A549 (cell line): ENCODE results near the gene SUMO3. TPM values are rescaled to one million over a fixed set of nuclear protein-coding genes. Genes with fewer than 3 reads are reported as not detected.

Source experiments
- ATAC-seq, 2 experiments: fragments of 200-7000 bp in 1 of 2; fragments of >200 bp in 1 of 2; cut with Nextera tagmentation in 1 of 2; cut with Tn5 transposase in 1 of 2; 3 replicates each; pipeline versions ENCODE4 v1.8.0 to v1.9.1; 2018 to 2020; ENCODE audit warnings: mild to moderate bottlenecking in 1 of 2, moderate library complexity in 1 of 2
- CTCF ChIA-PET: fragments of 300-600 bp; sonication (Branson Sonifier 250); formaldehyde crosslinking; extraction: SDS; loops from one replicate; lab custom pipeline; 2021; ENCODE audit warnings: antibody characterized with exemption, inconsistent platforms; lab: Yijun Ruan, JAX
- POLR2A ChIA-PET: fragments of 350-600 bp; formaldehyde crosslinking; extraction: SDS; loops from one replicate; lab custom pipeline; 2021; ENCODE audit warnings: antibody characterized with exemption, inconsistent platforms; lab: Yijun Ruan, JAX
- DNase-seq, 2 experiments: peaks; one replicate each; pipeline versions ENCODE4 v3.0.0 to v3.0.0-alpha.2; 2011 to 2016; ENCODE audit warnings: low read depth in 1 of 2, low spot score in 1 of 2
- FAIRE-seq: peaks from 2 replicates; lab custom pipeline; 2011; peaks lifted over from hg19 to GRCh38; lab: Jason Lieb, UNC
- H3K27ac ChIP-seq, 2 experiments: fragments of >200 bp; sonication (Bioruptor Twin); formaldehyde crosslinking; 3 replicates each; pipeline ENCODE4 v1.5.1; 2016 to 2017
- H3K4me1 ChIP-seq: fragments of >200 bp; sonication (Bioruptor Twin); formaldehyde crosslinking; 3 replicates; pipeline ENCODE4 v1.6.1; 2016
- H3K4me2 ChIP-seq: fragments of >200 bp; sonication (Bioruptor Twin); formaldehyde crosslinking; 3 replicates; pipeline ENCODE4 v1.6.1; 2016
- H3K4me3 ChIP-seq: fragments of >200 bp; sonication (Bioruptor Twin); formaldehyde crosslinking; 3 replicates; pipeline ENCODE4 v1.5.1; 2016
- H3K9me3 ChIP-seq: fragments of >200 bp; sonication (Bioruptor Twin); formaldehyde crosslinking; 3 replicates; pipeline ENCODE4 v1.6.1; 2016
- ATOH8 ChIP-seq: fragments of 250-450 bp; sonication (Bioruptor Pico); IDR thresholded peaks from 2 replicates; pipeline ENCODE4 v1.5.0; 2020; ENCODE audit warnings: low read depth, mild to moderate bottlenecking, moderate library complexity
- BCL3 ChIP-seq: fragments of >200 bp; sonication (Bioruptor Twin); formaldehyde crosslinking; IDR thresholded peaks from 3 replicates; pipeline ENCODE4 v1.6.1; 2016
- CBX2 ChIP-seq: fragments of 200-600 bp; sonication (generic); IDR thresholded peaks from 2 replicates; pipeline ENCODE4 v1.6.1; 2016; ENCODE audit warnings: low read depth, mild to moderate bottlenecking, borderline replicate concordance
- E2F6 ChIP-seq: IDR thresholded peaks from 2 replicates; pipeline ENCODE4 v1.6.1; 2012; ENCODE audit warnings: low read depth, borderline replicate concordance
- EHF ChIP-seq: fragments of 250-450 bp; sonication (Bioruptor Pico); IDR thresholded peaks from 2 replicates; pipeline ENCODE4 v1.5.0; 2020; ENCODE audit warnings: mild to moderate bottlenecking
- EHMT2 ChIP-seq: fragments of 200-600 bp; sonication (generic); IDR thresholded peaks from 2 replicates; pipeline ENCODE4 v1.6.1; 2016; ENCODE audit warnings: antibody characterized with exemption, low read depth, mild to moderate bottlenecking, moderate library complexity
- EP300 ChIP-seq, 2 experiments: fragments of >200 bp; sonication (Bioruptor Twin); formaldehyde crosslinking; IDR thresholded peaks; 2 replicates in 1 of 2; 3 replicates in 1 of 2; pipeline ENCODE4 v1.6.1; 2016 to 2017
- ESRRA ChIP-seq: fragments of 150-350 bp; IDR thresholded peaks from 2 replicates; pipeline ENCODE4 v1.6.1; 2014; ENCODE audit warnings: mild to moderate bottlenecking, low read length, borderline replicate concordance
- HES2 ChIP-seq: fragments of >200 bp; sonication (Bioruptor Twin); formaldehyde crosslinking; IDR thresholded peaks from 2 replicates; pipeline ENCODE4 v1.6.1; 2016
- HMGXB4 ChIP-seq: fragments of 250-450 bp; sonication (Bioruptor Pico); IDR thresholded peaks from 2 replicates; pipeline ENCODE4 v1.5.0; 2021; ENCODE audit warnings: mild to moderate bottlenecking, moderate library complexity, borderline replicate concordance
- HOXA7 ChIP-seq: fragments of 250-450 bp; sonication (Bioruptor Pico); IDR thresholded peaks from 2 replicates; pipeline ENCODE4 v1.5.0; 2020; ENCODE audit warnings: mild to moderate bottlenecking, moderate library complexity
- HOXB5 ChIP-seq: fragments of 250-450 bp; sonication (Bioruptor Pico); IDR thresholded peaks from 2 replicates; pipeline ENCODE4 v1.5.0; 2020; ENCODE audit warnings: mild to moderate bottlenecking, moderate library complexity
- NFE2L2 ChIP-seq: fragments of 150-350 bp; conservative IDR thresholded peaks from 2 replicates; pipeline ENCODE4 v1.6.1; 2014; ENCODE audit warnings: low read length
- NPAS2 ChIP-seq: fragments of 250-450 bp; sonication (Bioruptor Pico); IDR thresholded peaks from 2 replicates; pipeline ENCODE4 v1.8.0; 2022; ENCODE audit warnings: mild to moderate bottlenecking, moderate library complexity, borderline replicate concordance
- NR3C1 ChIP-seq: fragments of >200 bp; sonication (Bioruptor Twin); formaldehyde crosslinking; IDR thresholded peaks from 3 replicates; pipeline ENCODE4 v1.6.1; 2017
- PBX3 ChIP-seq: IDR thresholded peaks from 2 replicates; pipeline ENCODE4 v1.6.1; 2012
- PHF8 ChIP-seq: fragments of 200-600 bp; sonication (generic); IDR thresholded peaks from 2 replicates; pipeline ENCODE4 v1.6.1; 2016; ENCODE audit warnings: low read depth, mild to moderate bottlenecking, antibody characterized with exemption, moderate library complexity, borderline replicate concordance
- POLR2A ChIP-seq: IDR thresholded peaks from 2 replicates; pipeline ENCODE4 v1.6.1; 2012; ENCODE audit warnings: mild to moderate bottlenecking, low read length
- RAD21 ChIP-seq, 2 experiments: fragments of >200 bp in 1 of 2; sonication (Bioruptor Twin) in 1 of 2; formaldehyde crosslinking in 1 of 2; IDR thresholded peaks in 1 of 2; conservative IDR thresholded peaks in 1 of 2; 2 replicates in 1 of 2; 3 replicates in 1 of 2; pipeline ENCODE4 v1.6.1; 2012 to 2018; ENCODE audit warnings: inconsistent platforms in 1 of 2
- SMC3 ChIP-seq: fragments of >200 bp; sonication (Bioruptor Twin); formaldehyde crosslinking; IDR thresholded peaks from 3 replicates; pipeline ENCODE4 v1.6.1; 2018; ENCODE audit warnings: inconsistent platforms
- SREBF2 ChIP-seq: fragments of 450-650 bp; IDR thresholded peaks from 2 replicates; pipeline ENCODE4 v1.6.1; 2014; ENCODE audit warnings: mild to moderate bottlenecking, moderate library complexity
- USF2 ChIP-seq: fragments of 450-650 bp; IDR thresholded peaks from 2 replicates; pipeline ENCODE4 v1.6.1; 2014; ENCODE audit warnings: antibody characterized with exemption
- ZFP36 ChIP-seq: fragments of 450-650 bp; IDR thresholded peaks from 2 replicates; pipeline ENCODE4 v1.6.1; 2014; ENCODE audit warnings: borderline replicate concordance; ENCODE audit not compliant: partially characterized antibody
- WGBS: methylation state at CpG from one replicate; pipeline ENCODE4 v1.1.6; 2017; ENCODE audit errors: missing lambda C conversion rate; 5-methylcytosine and 5-hydroxymethylcytosine counted together
- polyA plus RNA-seq, 4 experiments: library from polyadenylated mRNA; depleted of rRNA in 3 of 4; stranded (reverse); fragments of >200 nt; fragmentation: RNase III in 1 of 4; extraction: RNeasy Plus Mini Kit Qiagen cat#74134 plus additional on column Dnase treatment in 1 of 4; gene quantifications; 2 replicates in 3 of 4; 3 replicates in 1 of 4; pipeline ENCODE4 v1.2.3, GENCODE V29; 2011 to 2017

Gene SUMO3
- polyA plus RNA-seq, 2 of the 4 experiments (the other 2 are of a cell fraction) = 78.4 to 110 TPM

GRCh38 chr21:44761747-44762208 is 56.1 kb downstream of the SUMO3 start:
- H3K4me2 ChIP-seq = no peak overlapping the region
- no peak overlapping the region for H3K4me3 ChIP-seq
- H3K4me1 ChIP-seq = peaks cover 5% of the 10 kb centered on the region; the same call in 1 of the 3 replicates
- DNase-seq (no peak), ATAC-seq (no peak; a peak in 1 of 6 replicates), FAIRE-seq (no peak)
- no peak overlapping the region for H3K27ac ChIP-seq
- ChIA-PET CTCF (interaction anchor here (0.8 to 1.1 kb wide), 3 partner anchors 8 to 695 kb away, joined by 3 read pairs; no protein-coding TSS in a partner anchor), POLR2A (no interaction called here)
- WGBS = 45% methylated on average over 8 of the region's 14 CpGs
- TF ChIP-seq ESRRA (no peak), SREBF2 (no peak), POLR2A (no peak), USF2 (no peak), HMGXB4 (CRISPR knock-in tag) (no peak), SMC3 (no peak), EHF (no peak), EHMT2 (no peak)
- H3K9me3 ChIP-seq = no peaks in the 10 kb centered on the region

GRCh38 chr21:44761011-44761729 is 56.7 kb downstream of the SUMO3 start:
- ATAC-seq = peak in 1 of 2 experiments; percentile 56; a peak in 3 of 6 replicates
- Histone ChIP-seq H3K4me2 (no peak overlapping the region), H3K4me1 (peaks cover 5% of the 10 kb centered on the region; the same call in 1 of the 3 replicates), H3K27ac (no peak overlapping the region), H3K9me3 (no peaks in the 10 kb centered on the region), H3K4me3 (no peak overlapping the region)
- POLR2A ChIA-PET = no interaction called here
- TF ChIP-seq BCL3 = no peak
- no peak for TF ChIP-seq CBX2
- TF ChIP-seq HOXB5 (CRISPR knock-in tag) = no peak
- TF ChIP-seq RAD21 (conservative IDR thresholded peaks at IDR 0.05 in 1 of 2, IDR thresholded peaks at IDR 0.05 in 1 of 2) = no peak
- TF ChIP-seq NR3C1 = no peak
- TF ChIP-seq HOXA7 (CRISPR knock-in tag) = no peak
- TF ChIP-seq NFE2L2 = no peak
- TF ChIP-seq SREBF2 = no peak
- TF ChIP-seq ESRRA = no peak
- no peak for TF ChIP-seq ZFP36
- TF ChIP-seq EP300 (IDR thresholded peaks at IDR 0.05) = no peak
- TF ChIP-seq HES2 = no peak
- CTCF ChIA-PET = interaction anchor here (0.6 to 1.4 kb wide), 3 partner anchors 12 to 247 kb away, joined by 3 read pairs; no protein-coding TSS in a partner anchor
- WGBS = 66% methylated on average over 18 of the region's 21 CpGs
- FAIRE-seq = no peak
- peak in 1 of 2 experiments; percentile 25 for DNase-seq

- H3K9me3 ChIP-seq = no peaks in the 10 kb centered on the region
- FAIRE-seq (no peak), ATAC-seq (no peak), DNase-seq (no peak)
- ChIA-PET CTCF (interaction anchor here (1.4 kb wide), 2 partner anchors 11 to 173 kb away, joined by 3 read pairs; no protein-coding TSS in a partner anchor), POLR2A (no interaction called here)
- no peak overlapping the region for H3K4me2 ChIP-seq
- H3K4me3 ChIP-seq = no peak overlapping the region
- no peak overlapping the region for H3K27ac ChIP-seq
- no peaks in the 10 kb centered on the region for H3K4me1 ChIP-seq
- 73% methylated on average over 8 of the region's 9 CpGs for WGBS
- TF ChIP-seq SREBF2 (no peak), HES2 (no peak), E2F6 (no peak), PHF8 (no peak), USF2 (no peak), NPAS2 (CRISPR knock-in tag) (no peak), EHMT2 (no peak), PBX3 (no peak), ATOH8 (CRISPR knock-in tag) (no peak), HOXB5 (CRISPR knock-in tag) (no peak)
These were observed 57.5 kb downstream of the SUMO3 start for GRCh38 chr21:44760376-44760775.
